HG03064 (cell line): ENCODE results near the gene IFNAR1.
"Not testable (repeated sequence)": the region's sequence is repeated elsewhere in the genome, so short reads cannot be mapped to it uniquely, and the experiment has no call there.

Source experiments
- ATAC-seq: cut with Tn5 transposase; IDR thresholded peaks from one replicate; pipeline ENCODE4 v1.9.1; 2021; ENCODE audit warnings: low read depth; ENCODE audit not compliant: unreplicated experiment

Gene IFNAR1

GRCh38 chr21:33374450-33375096 lies 49.8 kb downstream of the IFNAR1 start:
- no peak for ATAC-seq

- ATAC-seq: no peak
Observed at GRCh38 chr21:33375101-33375644, 50.4 kb downstream of the IFNAR1 start.

- no peak for ATAC-seq
Observed at GRCh38 chr21:33377221-33377920, 52.6 kb downstream of the IFNAR1 start.

DNA sequence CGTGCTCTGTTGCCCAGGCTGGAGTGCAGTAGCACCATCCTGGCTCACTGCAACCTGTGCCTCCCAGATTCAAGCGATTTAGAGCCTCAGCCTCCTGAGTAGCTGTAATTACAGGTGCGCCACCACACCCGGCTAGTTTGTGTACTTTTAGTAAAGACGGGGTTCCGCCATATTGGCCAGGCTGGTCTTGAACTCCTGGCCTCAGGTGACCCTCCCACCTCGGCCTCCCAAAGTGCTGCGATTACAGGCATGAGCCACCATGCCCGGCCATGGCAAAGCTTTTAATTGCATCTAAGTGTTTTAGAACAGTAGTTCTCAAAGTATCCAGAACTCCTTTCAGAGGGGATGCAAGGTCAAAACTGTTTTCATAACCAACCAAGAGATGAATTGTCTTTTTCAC lies 53.3 kb downstream of the IFNAR1 start:
- ATAC-seq: no peak

DNA sequence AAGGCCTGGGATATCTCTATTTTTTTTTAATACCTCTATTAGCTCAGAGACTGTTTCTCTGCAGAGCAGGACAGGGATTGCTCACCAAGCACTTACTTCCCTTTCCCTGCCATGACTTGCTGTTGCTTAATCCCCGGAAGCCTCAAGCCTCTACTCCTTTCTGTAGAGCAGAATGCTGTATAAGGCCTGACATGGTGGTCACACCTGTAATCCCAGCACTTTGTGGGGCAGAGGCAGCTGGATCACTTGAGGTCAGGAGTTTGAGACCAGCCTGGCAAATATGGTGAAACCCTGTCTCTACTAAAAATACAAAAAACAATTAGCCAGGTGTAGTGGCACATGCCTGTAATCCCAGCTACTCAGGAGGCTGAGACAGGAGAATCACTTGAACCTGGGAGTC lies 55.2 kb downstream of the IFNAR1 start:
- ATAC-seq: not testable (repeated sequence)

DNA sequence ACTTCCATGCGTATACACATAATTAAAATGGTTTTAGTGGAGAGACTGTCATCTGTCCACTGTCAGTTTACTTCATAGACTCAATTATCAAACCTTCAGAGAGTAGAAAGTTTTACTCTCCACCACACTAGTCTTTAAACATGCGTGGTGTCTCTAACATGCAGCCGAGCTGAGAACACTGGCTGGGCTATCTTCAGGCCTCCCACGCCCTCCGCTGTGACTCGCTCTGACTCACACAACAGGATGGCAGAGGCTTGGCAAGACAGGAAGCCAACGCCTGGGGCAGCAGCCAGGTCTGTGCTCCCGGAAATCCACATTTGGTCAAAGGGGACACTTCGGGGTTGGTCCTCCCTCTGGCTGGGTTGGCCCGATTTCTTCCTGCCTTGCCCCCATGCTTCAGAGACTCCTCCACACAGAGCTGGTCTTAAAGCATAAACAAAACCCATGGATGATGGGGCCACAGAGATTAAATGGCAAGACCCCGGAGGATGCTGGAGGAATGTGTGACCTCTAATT lies 55.8 kb downstream of the IFNAR1 start:
- ATAC-seq: no peak

DNA sequence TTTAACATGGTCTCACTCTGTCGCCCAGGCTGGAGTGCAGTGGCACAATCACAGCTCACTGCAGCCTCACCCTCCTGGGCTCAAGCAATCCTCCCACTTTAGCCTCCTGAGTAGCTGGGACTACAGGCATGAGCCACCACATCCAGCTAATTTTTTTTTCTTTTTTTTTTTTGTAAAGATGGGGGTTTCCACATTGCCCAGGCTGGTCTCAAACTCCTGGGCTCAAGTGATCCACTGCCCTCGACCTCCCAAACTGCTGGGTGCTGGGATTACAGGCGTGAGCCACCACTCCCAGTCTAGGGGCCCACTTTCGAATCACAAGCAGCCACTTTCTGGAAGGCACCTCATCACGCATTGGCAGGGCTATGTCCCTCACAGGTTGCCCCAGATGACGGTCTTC lies 56.6 kb downstream of the IFNAR1 start:
- not testable (repeated sequence) for ATAC-seq

DNA sequence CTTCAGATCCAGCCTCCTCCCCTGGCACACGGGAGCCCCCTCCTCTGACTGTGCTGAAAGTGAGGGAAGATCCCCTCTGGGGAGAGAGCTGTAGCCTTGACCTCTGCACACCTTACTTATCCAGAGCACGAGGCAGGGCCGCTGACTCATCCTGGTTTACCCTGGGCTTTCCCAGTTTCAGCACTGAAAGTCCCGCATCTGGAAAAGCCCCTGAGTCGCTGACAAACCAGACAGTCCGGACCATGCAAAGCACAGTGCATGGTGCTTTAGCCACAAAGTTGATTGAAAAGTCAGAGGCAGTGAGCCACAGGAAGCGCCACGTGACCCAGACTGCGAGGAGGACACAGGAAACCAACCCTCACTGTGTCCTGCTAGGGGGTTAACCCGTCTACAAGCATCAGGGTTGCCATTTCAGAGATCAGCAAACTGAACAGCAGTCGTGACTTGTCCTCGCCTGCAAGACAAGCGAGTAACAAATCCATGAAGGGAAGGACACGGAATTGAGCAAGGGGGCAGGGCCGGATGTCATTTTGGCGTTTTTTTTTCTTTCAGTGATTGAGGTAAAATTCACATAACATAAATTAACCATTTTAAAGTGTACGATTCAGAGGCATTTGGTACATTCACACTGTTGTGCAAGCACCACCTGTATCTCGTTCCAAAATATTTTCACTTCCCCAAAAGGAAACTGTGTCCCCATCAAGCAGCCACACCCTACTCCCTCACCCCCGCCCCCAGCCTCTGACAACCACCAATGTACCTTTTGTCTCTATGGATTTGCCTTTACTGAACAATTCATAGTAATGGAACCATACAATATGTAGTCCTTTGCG lies 58.5 kb downstream of the IFNAR1 start:
- ATAC-seq: peak; percentile 63

DNA sequence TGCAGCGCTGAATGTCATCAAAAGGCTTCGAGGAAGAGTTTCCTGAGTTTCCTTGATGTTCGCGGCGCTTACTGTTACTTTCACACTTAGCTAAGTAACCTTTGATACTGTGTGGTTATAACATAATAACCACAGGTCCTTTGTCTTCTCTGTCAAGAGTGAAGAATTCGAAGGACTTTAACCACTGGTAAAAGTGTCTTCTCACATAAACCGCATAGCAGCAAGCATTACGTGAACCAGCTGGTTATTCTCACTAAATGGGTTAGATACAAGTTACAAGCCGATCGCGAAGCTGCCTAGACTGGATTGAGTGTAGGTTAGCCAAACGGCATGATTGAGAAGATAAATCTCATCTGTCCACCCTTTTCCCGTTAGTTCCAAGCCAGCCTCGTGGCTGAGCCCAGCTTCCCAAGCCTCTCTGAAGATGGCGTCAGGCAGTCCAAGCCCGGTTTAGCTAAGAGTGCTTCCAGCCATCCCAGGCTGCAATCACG lies 60.1 kb downstream of the IFNAR1 start:
- ATAC-seq: no peak

DNA sequence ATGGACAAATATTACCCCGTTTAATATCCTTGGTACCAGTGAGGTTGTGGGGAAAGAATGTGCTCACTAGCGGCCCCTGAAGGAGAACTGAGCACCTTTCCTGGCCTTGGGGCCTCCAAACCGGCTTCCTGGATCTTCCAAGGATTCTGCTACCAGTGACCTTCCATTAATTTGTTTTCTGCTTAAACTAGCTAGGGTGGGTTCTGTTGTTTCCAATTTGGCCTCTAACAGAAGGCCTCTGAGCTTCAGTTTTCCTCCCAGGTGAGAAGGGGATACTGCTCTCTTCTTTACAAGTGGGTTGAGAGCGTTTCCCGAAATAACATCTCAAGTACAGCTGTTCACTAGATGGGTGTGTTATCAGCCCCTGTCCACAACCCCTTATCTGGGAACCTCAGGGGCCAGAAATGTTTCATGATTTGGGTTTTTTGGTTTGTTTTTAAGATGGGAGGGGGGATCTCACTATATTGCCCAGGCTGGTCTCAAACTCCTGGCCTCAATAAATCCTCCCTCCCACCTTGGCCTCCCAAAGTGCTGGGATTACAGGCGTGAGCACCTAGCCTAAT lies 61.5 kb downstream of the IFNAR1 start:
- no peak for ATAC-seq

DNA sequence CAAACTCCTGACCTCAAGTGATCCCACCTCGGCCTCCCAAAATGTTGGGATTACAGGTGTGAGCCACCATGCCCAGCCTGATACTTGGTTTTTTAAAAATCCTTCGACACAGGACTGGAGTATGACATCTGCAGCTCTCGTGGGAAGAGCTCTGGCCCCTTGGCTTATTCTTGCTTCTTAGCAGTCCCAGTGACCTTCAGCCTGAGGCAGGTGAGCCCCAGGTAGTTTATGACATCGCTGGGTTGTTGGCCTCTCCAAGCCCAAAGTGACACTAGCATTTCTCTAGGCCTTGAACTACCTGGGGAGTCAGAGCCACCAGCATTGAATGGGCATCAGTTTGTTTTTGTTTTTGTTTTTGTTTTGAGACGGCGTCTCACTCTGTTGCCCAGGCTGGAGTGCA lies 62.5 kb downstream of the IFNAR1 start:
- no peak for ATAC-seq

- no peak for ATAC-seq
Observed at GRCh38 chr21:33388188-33388587, 63.4 kb downstream of the IFNAR1 start.

GRCh38 chr21:33390479-33390878 lies 65.7 kb downstream of the IFNAR1 start:
- no peak for ATAC-seq

DNA sequence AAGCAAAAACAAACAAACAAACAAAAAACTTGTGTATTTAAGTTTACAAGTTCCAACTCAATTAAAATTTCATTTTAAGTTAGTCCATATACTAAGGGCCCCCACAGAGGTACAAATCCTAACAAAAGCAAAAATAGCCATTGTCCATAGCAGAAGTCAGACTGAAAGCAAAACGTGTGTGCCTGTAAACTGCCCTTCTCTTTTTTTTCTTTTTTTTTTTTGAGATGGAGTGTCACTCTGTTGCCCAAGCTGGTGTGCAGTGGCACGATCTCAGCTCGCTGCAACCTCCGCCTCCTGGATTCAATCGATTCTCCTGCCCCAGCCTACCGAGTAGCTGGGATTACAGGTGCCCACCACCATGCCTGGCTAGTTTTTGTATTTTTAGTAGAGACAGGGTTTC lies 66.9 kb downstream of the IFNAR1 start:
- no peak for ATAC-seq

DNA sequence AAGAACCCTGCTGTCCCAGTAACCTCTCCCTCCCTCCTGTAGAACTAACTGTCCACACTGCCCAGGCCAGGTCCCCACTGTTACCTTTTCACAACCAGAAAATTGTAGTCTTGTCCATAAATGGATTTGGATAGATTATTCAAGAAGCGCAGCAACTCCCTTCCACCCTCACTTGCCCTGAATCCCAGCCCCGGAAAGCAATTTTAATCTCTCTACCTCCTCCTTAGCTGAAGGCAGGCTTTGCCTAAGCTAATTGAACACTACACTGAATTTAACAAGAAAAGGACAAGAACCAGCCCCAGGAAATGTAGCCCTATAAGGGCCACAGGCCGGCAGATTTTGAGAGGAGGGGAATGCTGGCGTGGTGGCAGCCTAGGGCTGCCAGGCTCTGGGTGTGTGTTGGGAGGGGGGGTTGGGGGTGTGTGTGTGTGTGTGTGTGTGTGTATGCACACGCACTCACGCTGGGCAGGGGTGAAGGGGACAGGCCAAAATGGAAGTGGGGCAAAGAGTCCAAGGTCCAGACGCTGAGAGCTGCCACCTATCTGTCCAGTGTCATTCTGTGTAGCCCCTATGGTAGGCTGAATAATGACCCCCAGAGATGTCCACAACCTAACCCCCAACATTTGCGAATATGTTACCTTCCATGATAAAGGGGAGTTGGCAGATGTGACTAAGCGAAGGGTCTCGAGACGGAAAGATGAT lies 67.7 kb downstream of the IFNAR1 start:
- ATAC-seq: no peak

GRCh38 chr21:33393348-33393747 lies 68.6 kb downstream of the IFNAR1 start:
- no peak for ATAC-seq

GRCh38 chr21:33394260-33394659 lies 69.5 kb downstream of the IFNAR1 start:
- no peak for ATAC-seq

DNA sequence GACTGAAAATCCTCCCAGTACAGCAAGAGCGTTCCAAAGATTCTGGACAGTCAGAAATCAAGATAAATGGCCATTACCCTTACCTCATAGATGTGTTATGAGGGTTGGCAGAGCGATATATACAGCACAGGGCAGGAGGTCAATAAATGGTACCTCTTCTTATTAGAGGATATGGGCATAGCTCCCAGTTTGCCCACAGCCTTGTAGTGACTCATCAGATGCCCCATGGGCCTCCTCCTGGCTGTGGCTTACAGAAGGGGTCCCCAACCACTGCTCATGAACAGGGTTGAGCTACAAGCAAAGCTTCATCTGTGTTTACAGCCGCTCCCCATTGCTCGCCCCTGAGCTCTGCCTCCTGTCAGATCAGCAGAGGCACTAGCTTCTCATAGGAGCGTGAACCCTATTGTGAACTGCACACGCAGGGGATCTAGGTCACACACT lies 71.1 kb downstream of the IFNAR1 start:
- no peak for ATAC-seq

DNA sequence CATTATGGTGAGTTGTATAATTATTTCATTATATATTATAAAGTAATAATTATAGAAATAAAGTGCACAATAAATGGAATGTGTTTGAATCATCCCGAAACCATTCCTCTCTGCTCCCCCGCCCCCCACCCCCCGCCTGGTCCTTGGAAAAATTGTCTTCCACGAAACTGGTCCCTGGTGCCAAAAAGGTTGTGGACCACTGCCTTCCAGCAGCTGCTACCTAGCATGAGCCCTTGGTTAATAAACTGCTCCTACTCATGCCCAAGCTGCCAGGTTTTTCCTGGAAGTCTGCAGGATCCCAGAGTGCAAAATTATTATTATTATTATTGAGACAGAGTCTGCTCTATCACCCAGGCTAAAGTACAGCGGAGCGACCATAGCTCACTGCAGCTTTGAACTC lies 71.7 kb downstream of the IFNAR1 start:
- ATAC-seq: no peak

DNA sequence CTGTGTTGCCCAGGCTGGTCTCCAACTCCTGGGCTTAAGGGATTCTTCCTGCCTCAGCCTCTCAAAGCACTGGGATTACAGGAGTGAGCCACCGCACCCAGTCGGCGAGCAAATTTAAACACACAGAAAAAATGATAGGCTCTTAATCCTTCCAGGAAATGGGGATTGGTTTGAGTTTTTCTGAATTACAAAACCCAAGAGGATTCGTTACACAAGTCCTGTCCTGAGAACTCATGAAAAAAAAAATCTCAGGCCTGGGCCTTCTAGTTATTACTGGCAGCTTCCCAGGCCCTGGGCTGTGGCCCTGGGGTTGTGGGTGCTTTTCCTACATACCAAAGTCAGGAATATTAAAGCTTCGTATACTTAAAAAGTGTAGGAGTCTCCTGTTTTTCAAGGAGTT lies 72.2 kb downstream of the IFNAR1 start:
- no peak for ATAC-seq
